ENCODE data around the gene WASF3. TPM values are rescaled to one million over a fixed set of nuclear protein-coding genes. Genes with fewer than 3 reads are reported as not detected.

WASF3 gene
- total RNA-seq, 2 donors from 2014 or later, result 3.2 to 4.0 TPM

DNA sequence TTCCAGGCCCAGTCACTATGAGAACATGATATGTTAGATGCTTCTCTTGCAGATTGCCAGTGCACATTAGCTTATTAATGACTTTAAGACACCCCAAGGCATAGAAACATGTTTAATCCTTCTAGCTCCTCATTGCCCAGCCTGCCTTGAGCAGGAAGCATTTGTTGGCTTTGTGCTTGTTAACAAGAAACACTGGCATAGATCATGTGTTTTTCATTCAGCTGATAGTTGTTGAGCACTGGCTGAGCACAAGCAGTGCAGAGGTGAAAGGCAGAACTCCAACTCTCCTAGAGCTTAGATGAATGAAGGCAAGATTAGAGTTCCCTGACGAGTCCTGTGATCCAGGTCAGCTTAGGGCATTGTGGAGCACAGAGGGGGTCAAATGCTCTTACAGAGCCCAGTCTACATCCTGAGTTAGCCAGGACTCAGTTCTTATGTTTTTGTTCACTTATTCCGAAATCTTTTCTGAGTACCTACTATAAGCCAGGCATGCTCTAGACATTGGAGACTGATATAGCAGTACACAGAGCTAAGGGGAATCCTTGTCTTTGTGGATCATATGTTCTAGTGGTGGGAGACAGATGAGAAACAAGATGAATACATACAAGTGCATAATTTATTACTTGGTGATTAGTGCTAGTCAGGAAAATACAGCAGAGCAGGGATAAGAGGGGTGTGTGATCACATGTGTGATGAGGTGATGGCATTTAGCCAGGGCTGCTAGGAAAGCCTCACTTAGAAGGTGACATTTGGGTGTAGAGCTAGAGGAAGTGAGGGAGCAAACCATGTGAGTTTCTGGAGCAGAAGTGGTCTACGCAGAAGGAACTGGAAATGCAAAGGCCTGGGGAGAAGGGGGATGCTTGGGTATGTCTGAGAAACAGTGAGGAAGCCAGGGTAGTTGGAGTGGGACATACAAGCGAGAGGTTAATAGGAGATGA is 101.2 kb downstream of the WASF3 start:
- no peak overlapping the region for H3K4me3 ChIP-seq
- H3K27me3 ChIP-seq, result no peaks in the 10 kb centered on the region
- intact Hi-C loops (cut with DNase I), result no loop called here
- DNase-seq, result no peak
- H3K4me1 ChIP-seq, result no peaks in the 10 kb centered on the region
- TF ChIP-seq, protein P1, sequence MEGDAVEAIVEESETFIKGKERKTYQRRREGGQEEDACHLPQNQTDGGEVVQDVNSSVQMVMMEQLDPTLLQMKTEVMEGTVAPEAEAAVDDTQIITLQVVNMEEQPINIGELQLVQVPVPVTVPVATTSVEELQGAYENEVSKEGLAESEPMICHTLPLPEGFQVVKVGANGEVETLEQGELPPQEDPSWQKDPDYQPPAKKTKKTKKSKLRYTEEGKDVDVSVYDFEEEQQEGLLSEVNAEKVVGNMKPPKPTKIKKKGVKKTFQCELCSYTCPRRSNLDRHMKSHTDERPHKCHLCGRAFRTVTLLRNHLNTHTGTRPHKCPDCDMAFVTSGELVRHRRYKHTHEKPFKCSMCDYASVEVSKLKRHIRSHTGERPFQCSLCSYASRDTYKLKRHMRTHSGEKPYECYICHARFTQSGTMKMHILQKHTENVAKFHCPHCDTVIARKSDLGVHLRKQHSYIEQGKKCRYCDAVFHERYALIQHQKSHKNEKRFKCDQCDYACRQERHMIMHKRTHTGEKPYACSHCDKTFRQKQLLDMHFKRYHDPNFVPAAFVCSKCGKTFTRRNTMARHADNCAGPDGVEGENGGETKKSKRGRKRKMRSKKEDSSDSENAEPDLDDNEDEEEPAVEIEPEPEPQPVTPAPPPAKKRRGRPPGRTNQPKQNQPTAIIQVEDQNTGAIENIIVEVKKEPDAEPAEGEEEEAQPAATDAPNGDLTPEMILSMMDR (IDR thresholded peaks at IDR 0.05), result no peak
- no peak overlapping the region for H3K9ac ChIP-seq (ENCODE audit: low read depth in 2 of 2, low read length in 2 of 2)
- no peak overlapping the region for H3K27ac ChIP-seq
- H3K9me3 ChIP-seq, result no peaks in the 10 kb centered on the region
- no peaks in the 10 kb centered on the region for H3K36me3 ChIP-seq

- TF ChIP-seq, protein P1 (IDR thresholded peaks at IDR 0.05), result no peak
- intact Hi-C loops (cut with DNase I), result no loop called here
- Histone ChIP-seq H3K27ac (no peak overlapping the region), H3K9me3 (no peaks in the 10 kb centered on the region), H3K4me3 (no peak overlapping the region), H3K36me3 (no peaks in the 10 kb centered on the region), H3K9ac (ENCODE audit: low read depth in 2 of 2, low read length in 2 of 2) (no peak overlapping the region), H3K27me3 (no peaks in the 10 kb centered on the region), H3K4me1 (no peaks in the 10 kb centered on the region)
- DNase-seq, result no peak
Measured at GRCh38 chr13:26660185-26660584, 102.7 kb downstream of the WASF3 start.

GRCh38 chr13:26660766-26661165 is 103.3 kb downstream of the WASF3 start:
- Histone ChIP-seq H3K4me1 (no peaks in the 10 kb centered on the region), H3K9me3 (no peaks in the 10 kb centered on the region), H3K36me3 (no peaks in the 10 kb centered on the region), H3K27me3 (no peaks in the 10 kb centered on the region), H3K4me3 (no peak overlapping the region), H3K9ac (ENCODE audit: low read depth in 2 of 2, low read length in 2 of 2) (no peak overlapping the region), H3K27ac (no peak overlapping the region)
- intact Hi-C loops (cut with DNase I), result no loop called here
- no peak for DNase-seq
- TF ChIP-seq, protein P1 (IDR thresholded peaks at IDR 0.05), result no peak

- TF ChIP-seq, protein P1 (IDR thresholded peaks at IDR 0.05), result no peak
- Histone ChIP-seq H3K4me1 (no peaks in the 10 kb centered on the region), H3K4me3 (no peak overlapping the region), H3K27ac (no peak overlapping the region), H3K36me3 (no peaks in the 10 kb centered on the region), H3K27me3 (no peaks in the 10 kb centered on the region), H3K9ac (ENCODE audit: low read depth in 2 of 2, low read length in 2 of 2) (no peak overlapping the region), H3K9me3 (no peaks in the 10 kb centered on the region)
- intact Hi-C loops (cut with DNase I), result no loop called here
- no peak for DNase-seq
Measured at GRCh38 chr13:26663791-26664190, 106.3 kb downstream of the WASF3 start.

DNA sequence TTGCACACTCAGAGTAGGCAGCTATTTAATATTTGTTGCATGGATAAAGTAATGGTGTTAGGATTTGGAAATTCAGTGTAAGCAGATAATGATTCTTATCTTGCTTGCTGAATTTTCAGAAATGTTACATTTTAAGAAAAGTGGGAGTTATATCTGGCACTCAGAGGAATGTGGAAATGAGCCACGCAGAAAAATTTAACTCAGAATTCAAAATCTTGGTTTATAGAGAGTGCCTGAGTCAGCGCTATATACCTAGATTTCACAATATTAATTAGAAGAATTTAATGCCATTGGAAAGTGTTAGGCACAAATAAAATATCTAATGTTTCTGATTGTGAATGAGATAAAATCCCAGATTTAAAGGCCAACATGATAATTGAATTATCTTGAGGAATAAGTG is 106.8 kb downstream of the WASF3 start:
- no peak overlapping the region for H3K27ac ChIP-seq
- intact Hi-C loops (cut with DNase I), result no loop called here
- no peak overlapping the region for H3K9ac ChIP-seq (ENCODE audit: low read depth in 2 of 2, low read length in 2 of 2)
- H3K4me1 ChIP-seq, result no peaks in the 10 kb centered on the region
- no peak overlapping the region for H3K4me3 ChIP-seq
- H3K36me3 ChIP-seq, result no peaks in the 10 kb centered on the region
- no peak for DNase-seq
- H3K27me3 ChIP-seq, result no peaks in the 10 kb centered on the region
- TF ChIP-seq, protein P1 (IDR thresholded peaks at IDR 0.05), result no peak
- no peaks in the 10 kb centered on the region for H3K9me3 ChIP-seq

Data from colonic mucosa (tissue), 4 donors.